Common myeloid progenitor, CD34-positive (primary cell): ENCODE measurements around the gene CXCR5.
A peak's percentile ranks its signal among the peaks of the same experiment; 100 is the strongest.

Experiments
- CTCF ChIA-PET: fragments of 350-600 bp; sonication (Branson Sonifier 250); formaldehyde crosslinking; loops from one replicate; lab custom pipeline; 2021; ENCODE audit warnings: antibody characterized with exemption; lab: Charles Lee
- POLR2A ChIA-PET: fragments of 350-600 bp; sonication (Branson Sonifier 250); formaldehyde crosslinking; loops from one replicate; lab custom pipeline; 2021; ENCODE audit warnings: antibody characterized with exemption; lab: Charles Lee
- DNase-seq, 3 donors: peaks; one replicate each; pipeline versions ENCODE4 v3.0.0 to v3.0.0-alpha.2; 2013
- H3K27ac ChIP-seq, 2 experiments: 1 replicate in 1 of 2; 2 replicates in 1 of 2; pipeline ENCODE4 v1.7.0; 2013; ENCODE audit warnings: inconsistent platforms in 2 of 2, low read length in 2 of 2, mild to moderate bottlenecking in 2 of 2, low read depth in 1 of 2, moderate library complexity in 1 of 2; ENCODE audit not compliant: severe bottlenecking in 2 of 2, insufficient read depth in 1 of 2, poor library complexity in 1 of 2
- H3K27me3 ChIP-seq, 5 experiments: replicated peaks in 2 of 5; 1 replicate in 3 of 5; 2 replicates in 2 of 5; pipeline versions ENCODE4 v1.6.1 to v1.7.0; 2013; ENCODE audit warnings: low read length in 4 of 5, mild to moderate bottlenecking in 2 of 5, moderate library complexity in 2 of 5, inconsistent platforms in 1 of 5; ENCODE audit not compliant: insufficient read depth in 5 of 5, control insufficient read depth in 4 of 5
- H3K36me3 ChIP-seq, 4 experiments: 1 replicate in 2 of 4; 2 replicates in 2 of 4; pipeline versions ENCODE4 v1.6.1 to v1.7.0; 2013; ENCODE audit warnings: low read length in 3 of 4, control low read depth in 1 of 4, mild to moderate bottlenecking in 1 of 4; ENCODE audit not compliant: control insufficient read depth in 4 of 4, insufficient read depth in 4 of 4
- H3K4me1 ChIP-seq, 4 experiments: 1 replicate in 3 of 4; 2 replicates in 1 of 4; pipeline versions ENCODE4 v1.6.1 to v1.7.1; 2013; ENCODE audit warnings: low read length in 3 of 4, mild to moderate bottlenecking in 3 of 4, control low read depth in 1 of 4, inconsistent platforms in 1 of 4, moderate library complexity in 1 of 4; ENCODE audit not compliant: control insufficient read depth in 4 of 4, insufficient read depth in 4 of 4; ENCODE audit errors: control extremely low read depth in 1 of 4
- H3K4me3 ChIP-seq, 7 experiments: 1 replicate in 4 of 7; 2 replicates in 3 of 7; pipeline versions ENCODE4 v1.5.1 to v1.7.0; 2013; ENCODE audit warnings: mild to moderate bottlenecking in 7 of 7, low read length in 6 of 7, moderate library complexity in 6 of 7, inconsistent platforms in 2 of 7, low read depth in 2 of 7, control low read depth in 1 of 7; ENCODE audit not compliant: insufficient read depth in 4 of 7, control insufficient read depth in 1 of 7; ENCODE audit errors: extremely low read depth in 1 of 7
- H3K9me3 ChIP-seq, 5 experiments: 1 replicate in 4 of 5; 2 replicates in 1 of 5; pipeline versions ENCODE4 v1.6.1 to v1.7.1; 2013; ENCODE audit warnings: low read length in 4 of 5, mild to moderate bottlenecking in 2 of 5, inconsistent platforms in 1 of 5, low read depth in 1 of 5, moderate library complexity in 1 of 5; ENCODE audit not compliant: control insufficient read depth in 4 of 5, insufficient read depth in 2 of 5; ENCODE audit errors: control extremely low read depth in 1 of 5
- WGBS: methylation state at CpG from one replicate; pipeline ENCODE4 v1.1.5; 2013; ENCODE audit not compliant: insufficient coverage; 5-methylcytosine and 5-hydroxymethylcytosine counted together

Gene CXCR5

GRCh38 chr11:118873804-118874203 is 9.9 kb upstream of the CXCR5 start:
- Histone ChIP-seq H3K4me1 (peaks cover 2 to 49% (median 20%) of the 10 kb centered on the region in 4 experiments), H3K4me3 (no peak overlapping the region), H3K9me3 (no peaks in the 10 kb centered on the region), H3K36me3 (no peaks in the 10 kb centered on the region), H3K27me3 (no peaks in the 10 kb centered on the region), H3K27ac (no peak overlapping the region)
- DNase-seq: no peak
- ChIA-PET POLR2A (no interaction called here), CTCF (no interaction called here)
- 100% methylated on average over 3 of the region's 4 CpGs for whole genome bisulfite sequencing

- DNase-seq: no peak
- peaks cover 0 to 33% (median 9%) of the 10 kb centered on the region in 4 experiments for H3K4me1 ChIP-seq
- no peak overlapping the region for H3K4me3 ChIP-seq
- no peak overlapping the region for H3K27ac ChIP-seq
- no peaks in the 10 kb centered on the region for H3K27me3 ChIP-seq
- no peaks in the 10 kb centered on the region for H3K9me3 ChIP-seq
- CTCF ChIA-PET: no interaction called here
- POLR2A ChIA-PET: interaction anchor here (0.7 kb wide), 1 partner anchor 19 kb away, joined by 3 read pairs; no protein-coding TSS in a partner anchor
- no peaks in the 10 kb centered on the region for H3K36me3 ChIP-seq
- 92% methylated on average over 7 of the region's 10 CpGs for WGBS
Measured at GRCh38 chr11:118876286-118876685, 7.4 kb upstream of the CXCR5 start.

GRCh38 chr11:118877487-118878162 is 6.1 kb upstream of the CXCR5 start:
- ChIA-PET POLR2A (interaction anchor here (0.5 kb wide), 1 partner anchor 15 kb away, joined by 3 read pairs; no protein-coding TSS in a partner anchor), CTCF (interaction anchor here (1.1 to 1.5 kb wide), 4 partner anchors 22 to 65 kb away, joined by 3 to 4 read pairs (median 3); no protein-coding TSS in a partner anchor)
- WGBS: 100% methylated on average over 4 of the region's 11 CpGs
- no peaks in the 10 kb centered on the region for H3K27me3 ChIP-seq
- H3K4me1 ChIP-seq: peaks cover under 1 to 33% (median 12%) of the 10 kb centered on the region in 4 experiments
- no peak overlapping the region for H3K27ac ChIP-seq
- no peaks in the 10 kb centered on the region for H3K36me3 ChIP-seq
- no peak overlapping the region for H3K4me3 ChIP-seq
- H3K9me3 ChIP-seq: no peaks in the 10 kb centered on the region
- DNase-seq: no peak

- H3K4me3 ChIP-seq: no peak overlapping the region
- no peaks in the 10 kb centered on the region for H3K27me3 ChIP-seq
- ChIA-PET CTCF (interaction anchor here (1.0 to 1.5 kb wide), 5 partner anchors 12 to 115 kb away, joined by 3 to 4 read pairs (median 3); no protein-coding TSS in a partner anchor), POLR2A (no interaction called here)
- DNase-seq: peak in 2 of 3 donors; percentile 18 to 26
- H3K36me3 ChIP-seq: no peaks in the 10 kb centered on the region
- H3K4me1 ChIP-seq: peaks cover 3 to 36% (median 14%) of the 10 kb centered on the region in 4 experiments
- H3K27ac ChIP-seq: no peak overlapping the region
- no CpG with 5 or more reads among the region's 4 CpGs for WGBS
- H3K9me3 ChIP-seq: no peaks in the 10 kb centered on the region
Measured at GRCh38 chr11:118878163-118878563, 5.5 kb upstream of the CXCR5 start.

- Histone ChIP-seq H3K27ac (no peak overlapping the region), H3K4me1 (peaks cover 3 to 26% (median 14%) of the 10 kb centered on the region in 4 experiments), H3K27me3 (no peaks in the 10 kb centered on the region), H3K9me3 (no peaks in the 10 kb centered on the region), H3K36me3 (no peaks in the 10 kb centered on the region), H3K4me3 (no peak overlapping the region)
- CTCF ChIA-PET: no interaction called here
- 83% methylated on average over 1 of the region's 3 CpGs for WGBS
- no peak for DNase-seq
- POLR2A ChIA-PET: no interaction called here
Measured at GRCh38 chr11:118881228-118881627, 2.5 kb upstream of the CXCR5 start.

GRCh38 chr11:118882491-118882890 is 1.2 kb upstream of the CXCR5 start:
- ChIA-PET POLR2A (no interaction called here), CTCF (interaction anchor here (0.7 to 1.4 kb wide), 3 partner anchors 97 to 1173 kb away, joined by 3 read pairs; no protein-coding TSS in a partner anchor)
- no peaks in the 10 kb centered on the region for H3K27me3 ChIP-seq
- H3K9me3 ChIP-seq: no peaks in the 10 kb centered on the region
- H3K4me1 ChIP-seq: peaks cover 3 to 14% (median 6%) of the 10 kb centered on the region in 4 experiments
- H3K36me3 ChIP-seq: no peaks in the 10 kb centered on the region
- 23% methylated on average over 5 of the region's 5 CpGs for WGBS
- no peak overlapping the region for H3K27ac ChIP-seq
- H3K4me3 ChIP-seq: no peak overlapping the region
- DNase-seq: peak in 2 of 3 donors; percentile 52 to 58

GRCh38 chr11:118883004-118883367 is 706 bp upstream of the CXCR5 start:
- H3K27ac ChIP-seq: no peak overlapping the region
- 100% methylated on average over 1 of the region's 1 CpG for WGBS
- no peaks in the 10 kb centered on the region for H3K27me3 ChIP-seq
- peaks cover 3 to 14% (median 5%) of the 10 kb centered on the region in 4 experiments for H3K4me1 ChIP-seq
- H3K36me3 ChIP-seq: no peaks in the 10 kb centered on the region
- H3K9me3 ChIP-seq: no peaks in the 10 kb centered on the region
- DNase-seq: no peak
- ChIA-PET POLR2A (no interaction called here), CTCF (interaction anchor here (0.7 to 1.9 kb wide), 5 partner anchors 13 to 1173 kb away, joined by 3 to 6 read pairs (median 3); no protein-coding TSS in a partner anchor)
- no peak overlapping the region for H3K4me3 ChIP-seq
